RCC 7860 (cell line): Measurements from ENCODE around the gene SMARCA2.

Source experiments
- DNase-seq: peaks from one replicate; pipeline ENCODE4 v3.0.0-alpha.2; 2015; ENCODE audit warnings: low spot score
- FAIRE-seq: peaks from 2 replicates; lab custom pipeline; 2012; peaks lifted over from hg19 to GRCh38; lab: Jason Lieb, UNC

The SMARCA2 gene

DNA sequence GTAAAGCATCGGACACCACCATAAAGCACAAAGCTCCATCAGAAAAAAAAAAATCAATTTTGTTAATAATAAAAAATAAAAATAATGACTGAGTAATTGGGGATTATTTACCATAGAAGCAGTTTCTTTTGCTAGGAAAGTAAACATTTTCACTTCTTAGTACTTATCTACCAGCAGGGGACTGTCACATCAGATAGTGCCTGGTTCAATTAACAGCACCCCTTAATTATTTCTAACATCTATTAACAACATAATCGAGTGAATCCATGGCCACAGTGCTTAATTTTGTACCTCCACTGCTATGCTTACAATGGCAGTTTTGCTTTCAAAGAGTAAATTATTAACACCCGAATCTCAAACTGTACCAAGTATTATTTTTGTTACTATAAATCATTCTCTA lies 221.7 kb downstream of the SMARCA2 start:
- FAIRE-seq (no peak), DNase-seq (no peak)

DNA sequence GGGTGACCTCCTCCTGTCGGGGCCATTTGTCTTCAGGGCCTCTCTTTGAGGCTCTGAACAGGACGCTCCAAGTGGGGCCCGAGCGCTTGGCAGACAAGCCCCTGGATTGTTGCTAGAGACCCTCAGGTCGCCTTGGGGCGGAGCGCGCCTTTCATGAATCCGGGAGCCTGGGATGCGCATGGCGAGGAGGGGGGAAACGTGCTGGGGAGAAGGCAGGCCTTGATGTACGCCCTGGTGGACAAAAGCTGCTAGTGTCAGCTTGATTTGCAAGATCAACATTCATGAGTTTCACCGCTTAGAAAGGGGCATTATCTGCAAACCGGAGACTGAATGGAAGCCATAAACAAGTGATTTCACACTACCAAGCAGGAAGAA lies 226.3 kb downstream of the SMARCA2 start:
- FAIRE-seq: no peak

DNA sequence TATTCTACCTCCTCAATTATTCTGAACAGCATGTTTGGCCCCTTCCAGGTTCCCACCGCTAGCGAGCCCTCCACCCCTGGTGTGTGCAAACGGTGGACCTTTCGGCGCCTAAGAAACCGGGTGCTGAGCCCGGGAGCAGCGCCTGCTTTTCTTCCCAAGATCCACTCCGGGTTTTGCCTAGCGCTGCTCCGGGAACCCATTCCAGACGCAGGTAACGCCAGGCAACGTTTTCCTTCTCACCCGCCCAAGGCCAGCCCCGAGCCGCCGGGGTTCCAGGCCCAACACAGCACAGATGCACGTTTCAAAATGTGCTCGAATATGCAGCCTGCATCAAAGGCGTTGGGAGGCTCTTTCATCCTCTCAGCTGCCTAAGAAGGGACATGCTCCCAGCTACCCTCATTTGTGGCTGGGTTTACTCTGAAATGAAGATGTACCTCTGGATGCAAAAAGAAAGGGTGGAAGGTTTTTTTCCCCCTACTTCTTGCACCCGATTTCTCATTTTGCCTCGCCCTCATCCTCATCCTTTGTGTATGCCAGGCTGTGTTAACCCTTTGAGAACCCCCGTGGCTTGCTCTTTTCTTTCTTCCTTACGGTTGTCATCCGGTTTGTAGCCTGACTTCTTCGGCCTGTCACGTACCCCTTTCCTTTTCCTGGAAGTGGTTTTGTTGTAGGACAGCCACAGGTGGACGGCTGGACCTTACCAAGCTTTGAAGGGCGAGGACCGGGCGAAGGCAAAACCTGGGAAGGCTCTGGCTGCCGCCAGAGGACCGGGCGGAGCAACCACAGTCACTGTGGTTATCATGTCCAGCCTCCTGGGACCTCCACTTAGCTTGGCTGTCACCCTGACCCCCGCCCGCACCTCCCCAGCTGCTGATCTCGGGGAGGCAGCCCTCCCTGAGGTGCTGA lies 226.9 kb downstream of the SMARCA2 start:
- DNase-seq (peak; percentile 41), FAIRE-seq (no peak)

More for the DNA sequence above, 226.3 kb downstream of the SMARCA2 start:
- no peak for DNase-seq

DNA sequence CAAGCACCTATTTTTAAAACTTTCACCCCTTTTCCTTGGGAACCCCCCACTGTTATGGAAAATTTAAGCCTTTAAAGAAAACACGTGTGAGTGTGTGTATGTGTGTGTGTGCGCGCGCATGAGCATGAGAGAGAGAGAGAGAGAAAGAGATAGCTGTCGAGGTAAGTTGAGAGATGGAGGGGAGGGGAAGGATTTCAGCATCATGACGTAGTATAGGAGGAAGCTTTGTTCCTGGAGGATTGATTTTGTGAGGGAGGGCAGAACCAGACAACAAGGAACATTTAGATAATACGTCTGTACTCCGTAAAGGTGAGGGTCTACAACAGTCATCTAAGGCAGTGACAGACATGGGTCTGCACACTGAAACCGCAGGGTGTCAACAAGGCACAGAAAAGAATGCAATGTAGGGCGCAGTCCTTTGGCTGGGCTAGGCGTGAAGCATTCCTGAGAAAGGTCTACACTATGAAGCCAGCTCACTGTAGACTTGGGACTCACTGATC lies 227.7 kb downstream of the SMARCA2 start:
- no peak for DNase-seq
- no peak for FAIRE-seq
